HFF-Myc (cell line): Measurements from ENCODE around the gene CD48.

Experiments used
- DNase-seq: peaks from one replicate; pipeline ENCODE4 v3.0.0-alpha.2; 2011; ENCODE audit warnings: low read depth; ENCODE audit errors: extremely low read depth
- H3K4me3 ChIP-seq: replicated peaks from 2 replicates; pipeline ENCODE4 v1.5.1; 2011; ENCODE audit warnings: low read depth, mild to moderate bottlenecking, control low read depth, low read length
- TF ChIP-seq, protein P1 (sequence below): IDR thresholded peaks from 2 replicates; pipeline ENCODE4 v1.5.1; 2012; ENCODE audit warnings: mild to moderate bottlenecking, low read depth, low read length, control low read depth; ENCODE audit errors: missing control alignments

CD48 gene

DNA sequence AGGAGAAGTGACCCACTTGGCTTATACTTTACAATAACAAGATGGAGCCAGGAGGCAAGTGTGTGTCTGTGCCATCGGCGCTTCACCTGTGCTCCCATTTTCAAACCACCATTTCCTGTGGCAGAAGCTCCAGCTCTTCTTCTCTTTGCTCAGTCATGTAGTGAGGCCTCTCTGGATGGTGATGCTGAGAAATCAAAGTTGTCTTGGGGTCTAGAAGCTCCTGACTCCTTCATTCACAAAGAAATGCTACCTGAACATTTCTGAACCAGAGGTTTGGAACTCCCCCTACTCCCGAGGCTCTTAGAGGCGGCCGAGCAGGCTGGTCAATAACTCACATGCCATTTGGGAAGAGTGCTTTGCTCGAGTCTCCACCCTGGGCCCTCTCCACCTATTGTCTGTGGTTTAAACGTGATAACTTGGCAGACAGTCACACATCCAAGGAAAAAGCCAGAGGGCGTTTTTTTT lies 82.8 kb downstream of the CD48 start:
- no peak for DNase-seq
- no peak overlapping the region for H3K4me3 ChIP-seq
- TF ChIP-seq, protein P1, sequence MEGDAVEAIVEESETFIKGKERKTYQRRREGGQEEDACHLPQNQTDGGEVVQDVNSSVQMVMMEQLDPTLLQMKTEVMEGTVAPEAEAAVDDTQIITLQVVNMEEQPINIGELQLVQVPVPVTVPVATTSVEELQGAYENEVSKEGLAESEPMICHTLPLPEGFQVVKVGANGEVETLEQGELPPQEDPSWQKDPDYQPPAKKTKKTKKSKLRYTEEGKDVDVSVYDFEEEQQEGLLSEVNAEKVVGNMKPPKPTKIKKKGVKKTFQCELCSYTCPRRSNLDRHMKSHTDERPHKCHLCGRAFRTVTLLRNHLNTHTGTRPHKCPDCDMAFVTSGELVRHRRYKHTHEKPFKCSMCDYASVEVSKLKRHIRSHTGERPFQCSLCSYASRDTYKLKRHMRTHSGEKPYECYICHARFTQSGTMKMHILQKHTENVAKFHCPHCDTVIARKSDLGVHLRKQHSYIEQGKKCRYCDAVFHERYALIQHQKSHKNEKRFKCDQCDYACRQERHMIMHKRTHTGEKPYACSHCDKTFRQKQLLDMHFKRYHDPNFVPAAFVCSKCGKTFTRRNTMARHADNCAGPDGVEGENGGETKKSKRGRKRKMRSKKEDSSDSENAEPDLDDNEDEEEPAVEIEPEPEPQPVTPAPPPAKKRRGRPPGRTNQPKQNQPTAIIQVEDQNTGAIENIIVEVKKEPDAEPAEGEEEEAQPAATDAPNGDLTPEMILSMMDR: no peak
